Cerebellar nuclear complex (tissue), 1 donor: ENCODE results near the gene CHMP6.

Experiments
- DNase-seq, 2 experiments: peaks; one replicate each; lab custom pipeline; 2025; lab: John Stamatoyannopoulos, UW

The CHMP6 gene

DNA sequence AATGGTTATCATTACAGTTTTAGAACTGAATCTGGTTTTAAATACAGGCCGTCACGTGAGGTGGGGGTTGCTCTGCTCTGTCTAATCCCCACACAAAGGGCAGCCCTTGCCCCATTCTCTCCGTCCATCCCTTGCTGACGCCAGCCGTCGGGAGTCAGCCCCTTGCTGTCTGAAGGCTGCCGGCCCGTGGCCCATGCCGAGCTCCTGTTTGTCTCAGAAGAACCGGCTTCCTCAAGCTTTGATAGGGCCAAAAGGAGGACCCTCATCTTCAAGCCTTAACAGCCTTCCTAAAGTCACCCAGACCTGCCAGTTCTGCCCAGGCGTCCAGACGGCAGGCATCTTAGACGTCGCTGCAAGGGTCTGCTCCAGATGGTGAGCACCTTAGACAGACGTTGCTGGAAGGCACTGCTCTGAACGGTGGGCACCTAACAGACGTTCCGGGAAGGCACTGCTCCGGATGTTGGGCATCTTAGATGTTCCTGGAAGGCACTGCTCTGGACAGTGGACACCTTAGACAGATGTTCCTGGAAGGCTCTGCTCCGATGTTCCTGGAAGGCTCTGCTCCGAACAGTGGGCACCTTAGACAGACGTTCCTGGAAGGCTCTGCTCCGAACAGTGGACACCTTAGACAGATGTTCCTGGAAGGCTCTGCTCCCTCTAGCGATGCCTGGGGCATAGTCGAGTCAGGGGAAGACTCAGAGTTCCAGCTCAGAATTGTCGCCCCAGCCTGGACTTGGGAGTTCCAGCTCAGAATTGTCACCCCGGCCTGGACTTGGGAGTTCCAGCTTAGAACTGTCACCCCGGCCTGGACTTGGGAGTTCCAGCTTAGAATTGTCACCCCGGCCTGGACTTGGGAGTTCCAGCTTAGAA, 35.1 kb upstream of the CHMP6 start:
- DNase-seq = no peak

- DNase-seq = no peak
Observed at GRCh38 chr17:80957461-80957941, 34.1 kb upstream of the CHMP6 start.

GRCh38 chr17:80959330-80960036, 32.2 kb upstream of the CHMP6 start:
- DNase-seq = no peak

DNA sequence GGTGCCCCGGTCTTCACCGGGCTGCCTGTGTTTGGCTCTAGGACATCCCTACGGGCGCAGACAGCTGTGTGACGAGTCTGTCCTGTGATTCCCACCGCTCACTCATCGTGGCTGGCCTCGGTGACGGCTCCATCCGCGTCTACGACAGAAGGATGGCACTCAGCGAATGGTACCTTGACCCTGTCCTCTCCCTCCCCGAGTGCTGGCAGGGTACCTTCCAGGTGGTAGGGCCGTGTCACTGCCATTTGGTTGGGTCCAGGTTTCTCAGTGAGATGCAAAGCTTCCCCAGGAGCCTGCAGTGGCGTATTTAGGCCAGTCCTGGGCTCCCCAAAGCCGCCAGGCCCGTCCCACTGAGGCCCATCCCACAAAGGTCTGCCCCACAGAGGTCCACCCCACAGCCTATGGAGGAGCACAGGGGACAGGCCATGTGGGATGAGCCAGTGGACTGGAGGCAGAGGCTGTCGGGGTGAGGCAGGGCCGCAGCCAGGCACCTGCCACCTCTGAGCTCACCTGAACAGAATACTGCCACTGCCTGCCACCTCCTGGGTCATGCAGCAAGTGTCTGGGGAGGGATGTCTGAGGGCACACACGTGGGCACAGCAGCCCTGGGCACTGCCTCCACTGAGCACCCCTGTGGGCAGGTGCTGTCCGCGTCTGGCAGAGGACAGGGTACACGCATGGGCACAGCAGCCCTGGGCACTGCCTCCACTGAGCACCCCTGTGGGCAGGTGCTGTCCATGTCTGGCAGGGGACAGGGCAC, 31.4 kb upstream of the CHMP6 start:
- no peak for DNase-seq

DNA sequence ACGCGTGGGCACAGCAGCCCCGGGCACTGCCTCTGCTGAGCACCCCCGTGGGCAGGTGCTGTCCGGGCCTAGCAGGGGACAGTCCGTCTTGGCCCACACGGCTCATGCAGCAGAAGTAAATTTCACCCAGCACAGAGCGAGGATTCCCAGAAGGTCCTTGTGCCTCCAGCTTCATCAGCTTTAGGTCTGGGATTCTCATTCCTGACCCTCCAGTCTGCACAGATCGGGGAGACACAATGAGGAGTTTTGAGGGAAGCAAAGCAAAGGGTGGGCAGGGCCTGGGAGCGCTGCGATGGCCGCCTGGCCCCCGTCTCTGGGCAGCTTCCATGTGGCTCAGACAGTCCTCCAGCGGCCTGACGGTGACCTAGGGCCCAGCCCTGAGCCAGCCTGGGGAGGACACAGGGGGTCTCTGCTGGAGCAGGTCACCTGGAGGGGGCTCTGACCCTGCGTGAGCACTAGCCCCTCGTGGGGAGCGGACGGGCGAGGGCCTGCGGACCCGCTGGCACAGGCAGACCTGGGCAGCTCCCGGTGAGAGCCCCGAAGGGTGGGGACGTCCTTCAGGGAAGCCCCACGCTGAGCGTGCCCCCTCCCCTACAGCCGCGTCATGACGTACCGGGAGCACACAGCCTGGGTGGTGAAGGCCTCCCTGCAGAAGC, 30.7 kb upstream of the CHMP6 start:
- DNase-seq = no peak

GRCh38 chr17:80961541-80962330, 29.9 kb upstream of the CHMP6 start:
- DNase-seq = no peak

DNA sequence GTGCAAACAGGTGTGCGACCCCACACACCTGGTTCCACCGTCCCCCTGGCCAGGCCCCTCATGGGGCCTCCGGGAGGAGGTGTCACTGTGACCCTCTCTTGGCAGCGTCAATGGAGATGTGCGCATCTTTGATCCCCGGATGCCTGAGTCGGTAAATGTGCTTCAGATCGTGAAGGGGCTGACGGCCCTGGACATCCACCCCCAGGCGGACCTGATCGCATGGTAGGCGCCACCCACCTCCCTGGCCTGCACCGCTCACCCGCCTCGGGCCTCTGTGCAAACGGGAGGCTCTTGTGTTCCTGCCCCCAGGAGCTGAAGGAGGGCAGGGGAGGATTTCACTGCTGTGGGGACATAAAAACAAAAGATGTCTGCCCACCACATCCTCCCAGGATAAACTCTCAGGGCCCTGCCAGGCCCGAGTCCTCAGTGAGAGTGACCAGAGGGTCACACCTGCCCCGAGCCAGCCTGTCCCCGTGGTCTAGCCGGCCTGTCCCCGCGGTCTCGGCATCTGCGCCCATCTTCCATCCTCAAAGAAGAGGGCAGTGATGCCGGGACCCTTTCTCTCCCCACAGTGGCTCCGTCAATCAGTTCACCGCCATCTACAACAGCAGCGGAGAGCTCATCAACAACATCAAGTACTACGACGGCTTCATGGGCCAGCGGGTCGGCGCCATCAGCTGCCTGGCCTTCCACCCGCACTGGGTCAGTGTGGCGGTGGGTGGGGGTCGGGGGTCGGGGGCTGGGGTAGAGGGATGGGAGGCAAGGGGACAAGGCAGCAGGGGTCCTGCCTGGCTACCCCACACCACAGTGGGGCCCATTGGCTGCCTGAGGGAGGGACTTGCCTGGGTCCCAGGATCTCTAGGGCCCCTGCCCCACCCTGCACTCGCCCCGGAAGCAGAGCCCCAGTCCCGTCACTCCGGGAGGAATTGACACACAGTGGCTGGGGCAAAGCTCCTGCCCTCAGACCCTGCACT, 29.0 kb upstream of the CHMP6 start:
- DNase-seq = no peak

GRCh38 chr17:80963812-80964543, 27.7 kb upstream of the CHMP6 start:
- DNase-seq = no peak

GRCh38 chr17:80964544-80964856, 27.1 kb upstream of the CHMP6 start:
- DNase-seq = no peak

GRCh38 chr17:80964859-80965580, 26.6 kb upstream of the CHMP6 start:
- no peak for DNase-seq

GRCh38 chr17:80965606-80966005, 26.0 kb upstream of the CHMP6 start:
- no peak for DNase-seq

- DNase-seq = no peak
Observed at GRCh38 chr17:80967404-80967872, 24.2 kb upstream of the CHMP6 start.

DNA sequence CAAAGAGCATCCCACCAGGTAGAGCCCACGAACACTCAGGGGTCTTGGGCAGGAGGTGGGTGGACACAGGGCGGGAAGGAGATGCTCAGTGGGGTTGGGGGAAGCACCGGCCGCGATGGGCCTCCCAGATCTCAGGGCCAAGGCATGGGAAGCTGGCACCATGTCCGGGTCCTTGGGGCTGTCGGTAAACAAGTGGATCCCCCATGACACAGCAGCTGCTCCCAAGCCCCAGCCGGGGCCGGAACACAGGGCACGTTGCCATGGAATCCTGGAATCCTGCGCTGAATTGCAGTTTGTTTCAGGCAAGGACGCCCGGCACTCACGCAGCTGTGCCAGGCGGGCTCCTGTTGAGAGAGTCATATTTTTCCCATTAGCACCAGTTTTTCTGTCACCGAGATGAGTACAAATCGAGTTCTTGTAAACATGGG, 23.0 kb upstream of the CHMP6 start:
- DNase-seq = no peak

DNA sequence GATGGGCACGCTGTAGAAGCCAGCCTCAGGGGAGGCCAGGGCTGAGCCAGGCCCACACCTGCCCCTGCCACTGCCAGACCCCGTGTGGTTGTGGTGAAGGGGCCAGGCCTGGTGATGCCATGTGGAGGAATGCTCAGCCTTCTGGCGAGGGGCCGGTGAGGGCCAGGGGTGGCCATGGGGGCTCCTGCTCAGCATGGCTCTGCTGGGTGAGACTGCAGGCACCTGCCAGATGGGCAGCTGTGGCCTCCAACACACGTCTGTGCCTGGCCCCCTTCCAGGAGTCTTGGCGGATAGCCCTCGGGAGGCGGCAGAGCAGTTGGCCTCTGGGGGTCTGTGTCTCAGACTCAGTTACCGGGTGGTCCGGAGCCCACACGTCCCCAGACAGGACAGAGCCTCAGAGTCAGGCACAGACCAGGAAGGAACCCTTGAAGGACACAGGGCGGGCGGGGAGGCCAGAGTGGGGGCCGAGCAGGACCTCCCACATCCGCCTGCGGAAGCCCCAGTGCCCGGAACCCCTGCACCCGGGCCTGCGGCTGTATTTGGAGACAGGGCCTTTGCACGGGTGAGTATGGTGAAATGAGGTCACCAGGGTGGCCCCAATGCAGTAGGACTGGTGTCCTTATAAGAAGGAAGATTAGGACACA, 22.5 kb upstream of the CHMP6 start:
- no peak for DNase-seq

DNA sequence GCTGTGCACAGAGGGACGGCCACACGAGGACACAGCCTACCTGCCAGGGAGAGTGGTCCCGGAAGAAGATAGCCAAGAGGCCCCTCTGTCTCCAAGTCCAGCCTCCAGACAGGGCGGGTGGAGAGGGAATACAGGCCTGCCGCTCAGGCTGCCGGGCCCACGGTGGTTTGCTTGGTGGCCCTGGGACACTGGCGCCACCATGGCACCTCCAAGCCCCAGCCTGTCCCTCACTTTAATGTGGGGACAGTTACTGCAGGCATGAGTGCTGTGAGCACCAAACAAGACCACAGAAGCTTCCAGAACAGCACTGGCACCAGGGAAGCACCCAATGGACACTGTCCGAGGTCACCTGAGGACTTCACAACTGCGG, 22.0 kb upstream of the CHMP6 start:
- DNase-seq = no peak

GRCh38 chr17:80970044-80970761, 21.4 kb upstream of the CHMP6 start:
- DNase-seq = no peak
